Fibroblast of villous mesenchyme (primary cell): Measurements from ENCODE around the gene PUDP. TPM values are rescaled to one million over a fixed set of nuclear protein-coding genes. Genes with fewer than 3 reads are reported as not detected.
A peak's percentile ranks its signal among the peaks of the same experiment; 100 is the strongest.

Experiments used
- DNase-seq: peaks from one replicate; pipeline ENCODE4 v3.0.0-alpha.2; 2010; ENCODE audit warnings: low read depth
- H3K4me3 ChIP-seq: 2 replicates; pipeline ENCODE4 v1.5.1; 2011; ENCODE audit warnings: low read depth, mild to moderate bottlenecking, low read length
- total RNA-seq: library from RNA; depleted of rRNA; stranded (reverse); fragments of >200 nt; gene quantifications from 2 replicates; pipeline ENCODE4 v1.2.3, GENCODE V29; 2012
- TF ChIP-seq, protein P1 (sequence below): IDR thresholded peaks from 2 replicates; pipeline ENCODE4 v1.5.1; 2012; ENCODE audit warnings: low read depth, mild to moderate bottlenecking, low read length; ENCODE audit not compliant: insufficient read depth

PUDP gene
- total RNA-seq, 1 donor = 15.1 TPM

DNA sequence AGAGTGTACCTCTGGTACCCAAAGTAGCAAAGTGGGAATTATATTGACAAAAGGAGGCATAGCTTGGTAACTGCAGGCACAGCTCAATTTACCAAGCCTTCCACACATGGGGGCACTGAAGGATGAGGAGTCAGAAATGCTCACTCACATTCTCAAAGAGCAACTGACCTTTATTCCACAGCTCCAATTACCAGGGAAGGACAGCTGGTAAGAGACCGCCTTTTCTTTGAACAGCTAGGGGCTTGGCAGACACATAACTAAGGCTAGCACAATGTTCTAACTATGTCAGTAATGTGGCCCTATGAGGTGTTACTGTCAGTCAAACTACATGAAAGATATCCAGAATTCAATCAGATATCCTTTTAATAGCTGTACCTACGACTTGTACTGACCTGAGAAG, 20.9 kb downstream of the PUDP start:
- TF ChIP-seq, protein P1, sequence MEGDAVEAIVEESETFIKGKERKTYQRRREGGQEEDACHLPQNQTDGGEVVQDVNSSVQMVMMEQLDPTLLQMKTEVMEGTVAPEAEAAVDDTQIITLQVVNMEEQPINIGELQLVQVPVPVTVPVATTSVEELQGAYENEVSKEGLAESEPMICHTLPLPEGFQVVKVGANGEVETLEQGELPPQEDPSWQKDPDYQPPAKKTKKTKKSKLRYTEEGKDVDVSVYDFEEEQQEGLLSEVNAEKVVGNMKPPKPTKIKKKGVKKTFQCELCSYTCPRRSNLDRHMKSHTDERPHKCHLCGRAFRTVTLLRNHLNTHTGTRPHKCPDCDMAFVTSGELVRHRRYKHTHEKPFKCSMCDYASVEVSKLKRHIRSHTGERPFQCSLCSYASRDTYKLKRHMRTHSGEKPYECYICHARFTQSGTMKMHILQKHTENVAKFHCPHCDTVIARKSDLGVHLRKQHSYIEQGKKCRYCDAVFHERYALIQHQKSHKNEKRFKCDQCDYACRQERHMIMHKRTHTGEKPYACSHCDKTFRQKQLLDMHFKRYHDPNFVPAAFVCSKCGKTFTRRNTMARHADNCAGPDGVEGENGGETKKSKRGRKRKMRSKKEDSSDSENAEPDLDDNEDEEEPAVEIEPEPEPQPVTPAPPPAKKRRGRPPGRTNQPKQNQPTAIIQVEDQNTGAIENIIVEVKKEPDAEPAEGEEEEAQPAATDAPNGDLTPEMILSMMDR = no peak
- DNase-seq = no peak

DNA sequence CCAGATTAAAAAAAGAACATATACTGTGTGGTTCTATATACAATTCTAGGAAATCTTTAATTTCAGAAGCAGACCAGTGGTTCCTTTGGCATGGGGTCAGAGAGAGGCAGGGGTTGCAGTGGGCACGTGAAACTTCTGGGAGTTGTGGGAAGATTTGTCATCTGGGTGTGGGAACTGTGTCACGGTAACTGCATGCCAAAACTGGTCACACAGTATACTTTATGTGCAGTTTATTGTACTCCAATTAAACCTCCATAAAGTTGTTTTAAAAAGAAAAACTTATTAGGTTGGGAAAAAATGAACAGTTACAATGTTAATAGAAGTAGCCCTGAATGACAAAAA, 27.1 kb downstream of the PUDP start:
- DNase-seq = no peak

More for the DNA sequence above, 20.9 kb downstream of the PUDP start:
- H3K4me3 ChIP-seq = no peak overlapping the region

DNA sequence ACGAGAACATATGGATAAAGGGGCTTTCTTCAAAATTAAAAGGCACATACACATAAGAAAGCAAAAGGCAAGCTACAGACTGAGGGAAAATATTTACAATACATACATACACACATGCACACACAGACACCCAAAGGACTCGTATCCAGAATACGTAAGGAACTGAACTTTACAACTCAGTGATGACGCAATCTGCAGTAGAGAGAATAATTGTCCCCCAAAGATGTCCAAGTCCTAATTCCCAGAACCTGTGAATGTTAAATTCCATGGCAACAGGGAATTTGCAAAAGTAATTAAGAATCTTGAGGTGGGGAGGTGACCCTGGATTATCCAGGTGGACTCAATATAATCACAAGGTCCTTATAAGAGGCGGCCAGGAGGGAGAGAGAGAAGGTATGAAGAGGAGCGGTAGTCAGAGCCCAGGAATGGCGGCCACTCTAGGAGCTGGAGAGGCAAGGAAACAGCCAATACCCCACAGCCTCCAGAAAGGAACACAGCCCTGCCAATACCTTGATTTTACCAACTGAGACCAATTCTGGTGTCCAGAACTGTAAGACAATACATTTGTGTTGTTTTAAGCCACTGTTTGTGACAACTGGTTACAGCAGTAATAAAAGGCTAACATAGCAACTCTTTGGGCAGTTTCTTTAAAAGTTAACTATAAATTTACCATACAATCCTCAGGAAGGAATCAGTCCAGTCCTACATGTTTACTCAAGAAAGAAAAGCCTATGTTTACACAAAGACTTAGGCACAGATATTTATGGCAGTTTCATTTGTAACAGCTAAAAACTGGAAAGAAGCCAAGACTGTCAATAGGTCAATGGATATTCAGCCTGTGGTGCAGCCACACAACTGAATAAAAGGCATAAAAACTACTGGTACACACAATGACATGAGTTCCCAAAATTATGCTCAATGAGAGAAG, 27.7 kb downstream of the PUDP start:
- TF ChIP-seq, protein P1 = no peak
- peak; percentile 71 for DNase-seq
- H3K4me3 ChIP-seq = no peak overlapping the region

More for the DNA sequence above, 27.1 kb downstream of the PUDP start:
- TF ChIP-seq, protein P1 = no peak
- no peak overlapping the region for H3K4me3 ChIP-seq

DNA sequence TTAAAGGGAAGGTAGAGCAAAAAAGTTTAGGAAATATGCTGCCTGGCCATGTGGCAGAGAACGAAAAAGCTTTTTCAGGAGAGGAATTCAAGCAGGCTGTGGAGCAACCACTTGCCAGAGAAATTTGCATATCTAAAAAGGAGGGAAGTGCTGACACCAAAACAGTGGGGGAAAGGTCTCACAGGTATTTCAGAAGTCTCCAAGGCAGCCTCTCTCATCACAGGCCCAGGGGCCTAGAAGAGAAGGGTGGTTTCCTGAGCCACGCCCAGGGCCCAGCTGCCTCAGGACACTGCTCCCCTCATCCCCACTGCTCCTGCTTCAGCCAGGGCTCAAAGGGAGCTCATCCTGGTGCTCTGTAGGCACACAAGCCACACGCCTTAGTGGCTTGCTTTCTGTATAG, 30.4 kb downstream of the PUDP start:
- TF ChIP-seq, protein P1 = no peak
- H3K4me3 ChIP-seq = no peak overlapping the region
- DNase-seq = no peak

DNA sequence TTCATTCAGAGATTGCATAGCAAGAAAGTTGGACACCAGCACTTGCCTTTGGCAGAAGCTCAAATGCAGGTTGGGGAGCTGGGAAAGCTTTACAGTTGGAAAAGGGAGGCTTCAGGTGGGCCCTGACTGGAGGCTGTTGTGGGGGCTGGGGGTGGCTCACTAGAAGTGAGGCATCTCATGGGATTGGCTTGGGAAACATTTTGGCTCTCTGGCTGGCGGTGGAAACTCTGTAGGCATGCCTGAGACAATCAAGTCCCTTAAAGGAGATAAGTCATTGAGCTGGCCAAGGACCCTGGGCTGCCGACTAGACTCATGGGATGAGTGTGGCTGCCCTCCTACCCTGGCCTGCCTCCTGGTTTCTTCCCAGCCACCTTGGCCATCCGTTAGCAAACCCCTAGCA, 31.9 kb downstream of the PUDP start:
- TF ChIP-seq, protein P1 = no peak
- DNase-seq = no peak
- H3K4me3 ChIP-seq = no peak overlapping the region

DNA sequence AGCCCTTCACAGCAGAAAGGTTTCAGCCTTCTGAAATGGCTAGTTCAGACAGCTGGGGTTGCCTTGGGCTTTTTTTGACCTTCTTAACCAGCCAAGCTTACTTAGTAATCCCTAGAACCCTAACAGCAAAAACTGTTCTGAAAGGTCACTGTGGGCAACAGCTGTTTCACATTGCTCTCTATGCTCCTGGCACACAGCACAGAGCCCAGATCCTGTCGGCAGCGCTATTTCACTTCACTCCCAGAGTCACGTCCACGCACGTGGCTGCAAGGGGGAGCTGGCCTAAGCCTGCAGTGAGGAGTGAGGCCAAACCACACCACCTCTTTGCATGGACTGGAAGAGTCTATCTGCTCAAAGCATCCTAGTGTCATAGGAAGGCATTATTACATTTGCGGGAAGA, 32.4 kb downstream of the PUDP start:
- H3K4me3 ChIP-seq = no peak overlapping the region
- DNase-seq = peak; percentile 74
- TF ChIP-seq, protein P1 = no peak
